BJ (cell line): ENCODE measurements around the gene CRISPLD2. TPM values are rescaled to one million over a fixed set of nuclear protein-coding genes. Genes with fewer than 3 reads are reported as not detected.

Experiments
- CTCF ChIA-PET: fragments of 350-600 bp; formaldehyde crosslinking; extraction: SDS; loops from one replicate; lab custom pipeline; 2021; ENCODE audit warnings: antibody characterized with exemption, inconsistent platforms; lab: Yijun Ruan, JAX
- POLR2A ChIA-PET: fragments of 300-600 bp; sonication (Branson Sonifier 250); formaldehyde crosslinking; extraction: SDS; loops from one replicate; lab custom pipeline; 2021; ENCODE audit warnings: antibody characterized with exemption; lab: Charles Lee
- DNase-seq: peaks from one replicate; pipeline ENCODE4 v3.0.0-alpha.2; 2011; ENCODE audit warnings: low read depth
- H3K27me3 ChIP-seq: 2 replicates; pipeline ENCODE4 v1.6.0; 2011; ENCODE audit warnings: low read length; ENCODE audit not compliant: control insufficient read depth, insufficient read depth
- H3K36me3 ChIP-seq: 2 replicates; pipeline ENCODE4 v1.5.1; 2011; ENCODE audit warnings: low read length; ENCODE audit not compliant: control insufficient read depth, insufficient read depth
- H3K4me3 ChIP-seq: 2 replicates; pipeline ENCODE4 v1.5.1; 2011; ENCODE audit warnings: low read depth, mild to moderate bottlenecking, control low read depth, low read length
- CTCF ChIP-seq: IDR thresholded peaks from 2 replicates; pipeline ENCODE4 v1.5.1; 2011; ENCODE audit warnings: low read depth, mild to moderate bottlenecking, control low read depth, inconsistent platforms, low read length, moderate library complexity; ENCODE audit not compliant: insufficient read depth
- polyA plus RNA-seq: library from polyadenylated mRNA; depleted of rRNA; stranded (reverse); fragments of >200 nt; gene quantifications from 2 replicates; pipeline ENCODE4 v1.2.3, GENCODE V29; 2011

CRISPLD2 gene
- polyA plus RNA-seq, 1 experiment: 183 TPM

GRCh38 chr16:84841787-84842300, 22.1 kb downstream of the CRISPLD2 start:
- H3K4me3 ChIP-seq: no peak overlapping the region
- CTCF ChIA-PET: no interaction called here
- POLR2A ChIA-PET: no interaction called here
- no peaks in the 10 kb centered on the region for H3K27me3 ChIP-seq
- no peak for TF ChIP-seq CTCF
- H3K36me3 ChIP-seq: peaks cover 29% of the 10 kb centered on the region
- DNase-seq: no peak

- ChIA-PET POLR2A (no interaction called here), CTCF (no interaction called here)
- Histone ChIP-seq H3K36me3 (peaks cover 31% of the 10 kb centered on the region), H3K27me3 (no peaks in the 10 kb centered on the region), H3K4me3 (no peak overlapping the region)
- no peak for DNase-seq
- no peak for TF ChIP-seq CTCF
These were observed 22.8 kb downstream of the CRISPLD2 start for GRCh38 chr16:84842516-84843148.

- H3K36me3 ChIP-seq: peaks cover 33% of the 10 kb centered on the region
- no peak for DNase-seq
- H3K27me3 ChIP-seq: no peaks in the 10 kb centered on the region
- TF ChIP-seq CTCF: no peak
- ChIA-PET CTCF (no interaction called here), POLR2A (no interaction called here)
- H3K4me3 ChIP-seq: no peak overlapping the region
These were observed 23.6 kb downstream of the CRISPLD2 start for GRCh38 chr16:84843149-84844048.

GRCh38 chr16:84844049-84844350, 24.2 kb downstream of the CRISPLD2 start:
- TF ChIP-seq CTCF: no peak
- CTCF ChIA-PET: no interaction called here
- Histone ChIP-seq H3K4me3 (no peak overlapping the region), H3K27me3 (no peaks in the 10 kb centered on the region), H3K36me3 (peaks cover 28% of the 10 kb centered on the region)
- DNase-seq: no peak
- POLR2A ChIA-PET: no interaction called here
